SK-N-MC (cell line): ENCODE results near the gene TMEM255B.
"Not testable (repeated sequence)": the region's sequence is repeated elsewhere in the genome, so short reads cannot be mapped to it uniquely, and the experiment has no call there.

Experiments used
- DNase-seq: peaks from one replicate; pipeline ENCODE4 v3.0.0-alpha.2; 2011; ENCODE audit warnings: low read depth, low spot score
- H3K27ac ChIP-seq: fragments of 200-600 bp; sonication (generic); 2 replicates; pipeline ENCODE4 v1.5.1; 2016; ENCODE audit warnings: mixed run types
- H3K36me3 ChIP-seq: fragments of 200-600 bp; sonication (generic); 2 replicates; pipeline ENCODE4 v1.6.1; 2017; ENCODE audit warnings: antibody characterized with exemption, low read length, mixed read lengths; ENCODE audit not compliant: insufficient read depth
- H3K4me3 ChIP-seq: fragments of 200-600 bp; sonication (generic); 2 replicates; pipeline ENCODE4 v1.5.1; 2016
- H3K9ac ChIP-seq: fragments of 200-600 bp; sonication (generic); 2 replicates; pipeline ENCODE4 v1.8.0; 2017; ENCODE audit warnings: mixed run types, mixed read lengths; ENCODE audit not compliant: insufficient read length
- H3K9me3 ChIP-seq: fragments of 200-600 bp; sonication (generic); 2 replicates; pipeline ENCODE4 v1.6.1; 2017; ENCODE audit warnings: low read depth, mild to moderate bottlenecking, antibody characterized with exemption, low read length, moderate library complexity, mixed read lengths
- EZH2 ChIP-seq: fragments of 200-600 bp; sonication (generic); IDR thresholded peaks from one replicate; pipeline ENCODE4 v1.6.1; 2017; ENCODE audit warnings: antibody characterized with exemption
- FOXP2 ChIP-seq: optimal IDR thresholded peaks from 2 replicates; pipeline ENCODE3; 2011; ENCODE audit warnings: mild to moderate bottlenecking, moderate library complexity; ENCODE audit not compliant: insufficient read depth; ENCODE audit errors: extremely low read length, control extremely low read depth
- POLR2AphosphoS5 ChIP-seq: IDR thresholded peaks from 2 replicates; pipeline ENCODE4 v1.6.1; 2012; ENCODE audit warnings: mild to moderate bottlenecking, low read depth, low read length, borderline replicate concordance

The TMEM255B gene

DNA sequence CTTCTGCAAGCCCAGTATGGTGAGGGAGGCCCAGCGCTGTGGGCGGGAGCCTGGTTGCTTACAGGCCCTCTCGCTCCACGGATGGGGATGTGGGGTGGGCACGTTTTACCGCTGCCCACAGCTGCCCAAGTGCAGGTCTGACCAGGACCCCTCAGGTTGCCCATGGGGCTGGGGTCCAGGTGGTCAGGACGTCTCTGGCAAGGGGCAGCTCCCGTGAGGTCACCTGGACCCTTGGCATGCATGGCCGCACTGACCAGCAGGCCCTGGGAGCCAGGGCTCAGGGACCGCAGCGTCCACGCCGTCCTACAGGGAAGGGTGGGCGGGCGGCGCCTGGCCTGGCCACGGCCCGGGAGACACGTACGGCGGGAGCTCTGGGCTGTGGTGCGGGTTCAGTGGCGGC is 72.0 kb downstream of the TMEM255B start:
- Histone ChIP-seq H3K4me3 (no peak overlapping the region), H3K9me3 (no peaks in the 10 kb centered on the region), H3K27ac (no peak overlapping the region), H3K36me3 (no peaks in the 10 kb centered on the region), H3K9ac (no peak overlapping the region)
- TF ChIP-seq POLR2AphosphoS5 = no peak
- no peak for TF ChIP-seq EZH2
- no peak for TF ChIP-seq FOXP2
- DNase-seq = no peak

DNA sequence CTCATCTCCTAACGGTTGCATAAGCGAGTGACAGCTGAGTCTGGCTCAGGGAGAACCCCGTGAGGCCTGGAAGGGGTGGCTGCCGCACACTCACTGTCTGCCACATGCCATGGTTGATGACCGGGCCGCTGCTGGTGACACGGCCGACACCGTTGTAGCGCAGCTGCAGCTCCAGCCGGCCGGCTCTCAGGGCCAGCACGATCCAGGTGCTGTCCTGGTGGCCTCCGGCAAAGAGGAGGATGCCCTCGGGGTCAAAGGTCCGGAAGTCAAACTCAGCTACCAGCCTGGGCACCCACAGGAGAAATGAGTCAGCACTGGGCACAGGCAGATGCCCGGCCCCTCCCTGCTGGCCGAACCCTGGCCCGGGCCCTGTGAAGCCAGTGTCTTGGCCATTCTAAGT is 73.2 kb downstream of the TMEM255B start:
- TF ChIP-seq EZH2 (no peak), POLR2AphosphoS5 (no peak), FOXP2 (no peak)
- H3K4me3 ChIP-seq = no peak overlapping the region
- no peak overlapping the region for H3K27ac ChIP-seq
- no peaks in the 10 kb centered on the region for H3K9me3 ChIP-seq
- no peaks in the 10 kb centered on the region for H3K36me3 ChIP-seq
- H3K9ac ChIP-seq = no peak overlapping the region
- DNase-seq = no peak

DNA sequence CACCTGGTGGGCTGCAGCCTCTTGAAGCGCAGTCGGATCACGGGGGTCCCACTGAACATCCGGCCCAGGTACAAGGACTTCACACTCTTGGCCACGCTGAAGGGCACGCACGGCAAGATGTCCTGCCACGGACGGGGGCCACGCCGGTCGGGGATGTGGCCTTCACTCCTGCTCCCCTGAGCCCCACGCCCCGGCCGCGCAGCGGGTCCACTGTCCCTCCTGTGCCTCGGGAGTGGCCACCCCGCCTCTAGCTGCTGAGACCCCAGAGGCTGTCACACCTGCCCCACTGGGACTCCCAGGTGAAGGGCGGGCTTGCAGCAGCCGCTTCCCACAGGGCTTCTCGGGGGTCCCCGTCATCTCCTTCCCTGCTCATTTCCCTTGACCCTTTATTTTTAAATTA is 73.6 kb downstream of the TMEM255B start:
- H3K36me3 ChIP-seq = no peaks in the 10 kb centered on the region
- DNase-seq = no peak
- H3K9ac ChIP-seq = no peak overlapping the region
- no peaks in the 10 kb centered on the region for H3K9me3 ChIP-seq
- TF ChIP-seq FOXP2 (no peak), EZH2 (no peak), POLR2AphosphoS5 (no peak)
- no peak overlapping the region for H3K4me3 ChIP-seq
- no peak overlapping the region for H3K27ac ChIP-seq

DNA sequence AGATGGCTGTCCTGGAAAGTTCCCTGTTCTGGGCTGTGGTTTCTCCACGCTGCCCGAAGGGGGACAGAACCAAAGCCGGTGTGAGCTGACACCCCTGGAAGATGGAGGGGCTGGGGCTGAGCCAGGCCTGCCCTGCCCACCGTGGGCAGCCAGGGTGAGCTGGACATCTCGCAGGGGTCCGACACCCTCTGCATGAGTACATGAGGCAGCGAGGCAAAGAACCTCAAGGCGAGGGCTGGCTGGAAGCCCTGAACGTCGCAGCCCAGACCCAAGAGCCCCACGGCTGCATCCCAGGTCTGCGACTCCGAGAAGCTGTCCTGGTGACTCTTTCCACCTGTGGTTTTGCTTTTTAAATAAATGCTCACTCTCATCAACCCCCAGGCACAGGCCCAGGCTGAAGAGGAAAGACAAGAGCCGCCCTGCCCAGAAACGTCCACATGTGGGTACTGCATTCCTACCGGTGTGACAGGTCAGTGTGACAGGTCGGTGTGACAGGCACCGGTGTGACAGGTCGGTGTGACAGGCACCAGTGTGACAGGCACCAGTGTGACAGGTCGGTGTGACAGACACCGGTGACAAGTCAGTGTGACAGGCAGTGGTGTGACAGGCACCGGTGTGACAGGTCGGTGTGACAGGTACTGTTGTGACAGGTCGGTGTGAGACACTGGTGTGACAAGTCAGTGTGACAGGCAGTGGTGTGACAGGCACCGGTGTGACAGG is 74.2 kb downstream of the TMEM255B start:
- TF ChIP-seq FOXP2 (no peak), EZH2 (no peak), POLR2AphosphoS5 (no peak)
- H3K27ac ChIP-seq = no peak overlapping the region
- H3K4me3 ChIP-seq = no peak overlapping the region
- H3K9me3 ChIP-seq = no peaks in the 10 kb centered on the region
- no peaks in the 10 kb centered on the region for H3K36me3 ChIP-seq
- DNase-seq = no peak
- no peak overlapping the region for H3K9ac ChIP-seq

DNA sequence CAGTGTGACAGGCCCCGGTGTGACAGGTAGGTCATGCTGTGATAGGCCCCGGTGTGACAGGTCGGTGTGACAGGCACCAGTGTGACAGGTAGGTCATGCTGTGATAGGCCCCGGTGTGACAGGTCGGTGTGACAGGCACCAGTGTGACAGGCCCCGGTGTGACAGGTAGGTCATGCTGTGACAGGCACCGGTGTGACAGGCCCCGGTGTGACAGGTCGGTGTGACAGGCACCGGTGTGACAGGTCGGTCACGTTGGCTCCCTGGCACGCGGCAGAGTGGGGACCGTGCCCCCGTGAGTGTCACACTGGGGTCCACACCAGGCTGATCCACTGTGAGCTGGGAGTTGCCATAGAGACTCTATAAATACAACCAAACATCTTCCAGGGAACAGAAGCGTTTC is 75.0 kb downstream of the TMEM255B start:
- H3K4me3 ChIP-seq, H3K36me3 ChIP-seq, H3K9ac ChIP-seq, DNase-seq, H3K9me3 ChIP-seq, H3K27ac ChIP-seq: not testable (repeated sequence)

DNA sequence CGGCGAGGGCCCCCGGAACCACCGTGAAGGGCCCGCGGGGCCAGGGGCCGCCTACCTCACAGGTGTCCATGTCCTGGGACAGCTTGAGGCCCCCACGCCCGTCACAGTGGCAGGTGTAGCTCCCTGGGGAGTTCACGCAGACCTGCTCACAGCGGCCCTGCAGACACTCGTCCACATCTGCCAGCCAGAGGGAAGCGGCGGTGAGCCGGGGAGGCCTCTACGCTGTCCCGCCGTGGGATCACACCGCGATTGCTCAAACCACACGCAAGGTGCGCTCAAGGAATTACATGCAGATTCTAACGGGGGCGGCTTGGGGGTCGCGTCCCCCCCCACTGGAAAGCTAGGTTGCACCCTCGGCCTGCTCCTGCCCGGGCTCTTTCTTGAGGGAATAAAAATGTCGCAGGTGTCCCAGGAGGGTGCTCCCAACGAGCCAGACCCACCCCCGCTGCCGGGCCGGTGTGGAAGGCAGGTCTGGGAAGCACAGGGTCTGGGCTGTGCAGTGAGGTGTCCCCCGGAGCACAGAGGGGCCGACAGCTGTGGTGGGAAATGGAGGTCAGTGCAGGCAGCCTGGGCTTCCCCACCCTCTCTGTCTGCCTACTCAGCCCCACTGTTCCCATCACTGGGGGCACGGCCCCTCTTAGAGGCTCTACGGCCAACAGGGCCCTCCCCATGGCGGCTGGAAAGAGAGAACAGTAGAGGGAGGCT is 75.6 kb downstream of the TMEM255B start:
- H3K36me3 ChIP-seq = no peaks in the 10 kb centered on the region
- no peak overlapping the region for H3K4me3 ChIP-seq
- no peak for TF ChIP-seq POLR2AphosphoS5
- no peak for TF ChIP-seq EZH2
- TF ChIP-seq FOXP2 = no peak
- no peak for DNase-seq
- H3K9ac ChIP-seq = no peak overlapping the region
- H3K9me3 ChIP-seq = no peaks in the 10 kb centered on the region
- no peak overlapping the region for H3K27ac ChIP-seq

DNA sequence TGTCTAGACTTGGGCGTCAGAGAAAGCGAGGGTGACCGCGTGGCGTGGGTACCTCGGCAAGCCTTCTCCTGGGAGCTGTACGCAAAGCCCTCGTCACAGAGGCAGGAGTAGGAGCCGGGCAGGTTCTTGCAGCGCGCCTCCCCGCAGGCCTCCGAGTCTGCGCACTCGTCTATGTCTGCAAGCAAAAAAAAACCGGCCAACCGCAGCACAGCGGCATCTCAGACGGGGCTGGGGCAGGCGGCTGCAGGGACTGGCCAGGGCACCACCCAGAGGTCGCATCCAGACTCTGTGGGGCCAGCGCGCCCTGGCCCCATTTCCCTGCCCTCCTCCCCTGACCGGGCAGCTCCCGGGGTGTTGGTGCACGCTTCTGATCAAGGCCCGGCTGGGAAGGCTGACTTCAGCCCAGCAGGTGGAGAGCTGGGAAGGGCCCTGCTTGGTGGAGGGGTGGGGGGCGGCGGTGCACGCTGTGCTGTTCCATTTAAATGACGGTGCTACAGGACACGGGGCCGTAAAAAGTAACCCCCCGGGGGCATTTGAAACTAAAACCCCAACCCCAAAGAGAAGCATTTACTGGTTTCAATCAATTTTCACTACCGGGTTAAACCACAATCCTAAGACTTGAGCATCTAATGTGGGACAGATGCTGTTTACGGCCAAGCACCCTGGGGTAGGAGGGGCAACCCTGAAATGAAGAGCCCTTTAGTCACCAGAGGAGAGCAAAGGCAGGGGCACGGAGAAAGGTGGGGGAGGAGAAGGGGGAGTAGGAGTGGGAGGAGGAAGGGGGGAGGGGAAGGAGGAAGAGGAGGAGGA is 76.6 kb downstream of the TMEM255B start:
- no peak for TF ChIP-seq EZH2
- TF ChIP-seq POLR2AphosphoS5 = no peak
- TF ChIP-seq FOXP2 = peak; percentile 16
- no peak overlapping the region for H3K9ac ChIP-seq
- H3K4me3 ChIP-seq = no peak overlapping the region
- no peak for DNase-seq
- H3K9me3 ChIP-seq = no peaks in the 10 kb centered on the region
- no peaks in the 10 kb centered on the region for H3K36me3 ChIP-seq
- no peak overlapping the region for H3K27ac ChIP-seq

DNA sequence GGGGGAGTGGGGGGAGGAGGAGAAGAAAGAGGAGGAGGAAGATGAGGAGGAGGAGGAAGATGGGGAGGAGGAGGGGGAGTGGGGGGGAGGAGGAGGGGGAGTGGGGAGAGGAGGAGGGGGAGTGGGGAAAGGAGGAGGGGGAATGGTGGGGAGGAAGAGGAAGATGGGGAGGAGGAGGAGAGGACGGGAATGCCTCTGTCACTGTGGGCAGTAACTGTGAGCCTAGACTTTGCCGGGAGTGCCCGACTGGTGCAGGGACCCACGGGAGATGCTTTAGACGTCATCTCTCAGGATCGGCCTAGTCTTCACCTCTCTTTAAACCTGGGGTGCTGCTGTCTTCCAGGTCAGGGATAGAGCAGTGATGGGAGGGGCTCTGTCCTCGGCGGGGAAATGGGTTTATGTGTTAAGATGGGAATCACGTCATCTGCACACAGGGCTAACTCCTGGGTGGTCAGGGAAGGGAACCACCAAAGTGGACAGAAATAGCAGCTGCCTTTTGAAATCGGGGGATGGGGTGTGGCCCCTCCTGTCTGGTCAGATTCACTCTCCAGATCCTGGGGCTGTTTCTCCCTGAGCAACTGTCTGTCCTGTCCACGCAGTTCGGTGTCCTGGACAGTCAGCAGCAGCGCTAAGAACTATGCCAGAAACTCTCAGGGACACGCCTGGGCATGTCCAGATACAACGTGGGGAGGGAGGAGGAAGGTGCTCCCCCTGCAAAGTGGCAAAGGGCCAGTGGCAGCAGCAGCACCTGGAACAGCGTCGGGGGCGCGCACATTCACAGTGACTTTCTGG is 77.9 kb downstream of the TMEM255B start:
- H3K9ac ChIP-seq = no peak overlapping the region
- no peaks in the 10 kb centered on the region for H3K36me3 ChIP-seq
- TF ChIP-seq FOXP2 (no peak), POLR2AphosphoS5 (no peak), EZH2 (no peak)
- DNase-seq = no peak
- H3K27ac ChIP-seq = no peak overlapping the region
- no peaks in the 10 kb centered on the region for H3K9me3 ChIP-seq
- no peak overlapping the region for H3K4me3 ChIP-seq
